Heart left ventricle (tissue), 13 donors: ENCODE results near the gene MAST3.

Experiments
- CTCF ChIP-seq, 12 donors: fragments of 200-600 bp; sonication (generic) in 4 of 12; IDR thresholded peaks; one replicate each; pipeline versions ENCODE4 v1.5.0 to v1.8.0; 2018 to 2022; ENCODE audit warnings: antibody characterized with exemption in 12 of 12, mild to moderate bottlenecking in 5 of 12
- POLR2A ChIP-seq, 2 donors: fragments of 450-650 bp; IDR thresholded peaks; one replicate each; pipeline ENCODE4 v1.6.1; 2017; ENCODE audit warnings: antibody characterized with exemption in 2 of 2, mild to moderate bottlenecking in 2 of 2, moderate library complexity in 2 of 2
- donor health status: ischemic (EF 13 %, LVEDD 7.1; RV severe dilation, severe dysfunction).
- donor health status: DM: no; HTN: yes; CAD: no.
- donor health status: DM: no; HTN: no; CAD: no.
- donor health status: ischemic (EF 25% LVEDD 6.9; RV normal size, moderate dysfunction).
- donor health status: ischemic (EF 25% LVEDD 5.7; RV mildly dilated, moderate dysfunction).
- donor health status: ischemic (EF 35%, LVEDD 5.7; RV mildly dilated, moderate dysfunction).
- donor health status: nonischemic (EF 11% LVEDD 7.7; RV severe dilation, severe dysfunction).
- donor health status: DM: yes; HTN: yes; CAD: no.
- donor health status: PGD.
- donor health status: ischemic (EF 29% LVEDD 5.4; RV normal size, mild dysfunction).
- donor health status: nonischemic (EF 23%, LVEDD 6.1; RV moderate dilation, normal function).

- TF ChIP-seq POLR2A (IDR thresholded peaks at IDR 0.05): no peak
- TF ChIP-seq CTCF (IDR thresholded peaks at IDR 0.05): no peak
Observed at GRCh38 chr19:18170714-18171255, 73.2 kb downstream of the MAST3 start.
